Activated naive CD8-positive, alpha-beta T cell (primary cell): Measurements from ENCODE around the gene GBX1.

ENCODE experiments used
- H3K27ac Mint-ChIP-seq: one replicate; pipeline ENCODE4 v1.8.0; 2021; ENCODE audit warnings: mixed read lengths
- H3K27me3 Mint-ChIP-seq: one replicate; pipeline ENCODE4 v1.8.0; 2021; ENCODE audit warnings: mixed read lengths
- H3K36me3 Mint-ChIP-seq: one replicate; pipeline ENCODE4 v1.8.0; 2021; ENCODE audit warnings: mixed read lengths
- H3K4me1 Mint-ChIP-seq: one replicate; pipeline ENCODE4 v1.8.0; 2021; ENCODE audit warnings: low read depth, mixed read lengths
- H3K4me3 Mint-ChIP-seq: one replicate; pipeline ENCODE4 v1.8.0; 2021; ENCODE audit warnings: mild to moderate bottlenecking, mixed read lengths
- H3K9me3 Mint-ChIP-seq: one replicate; pipeline ENCODE4 v1.8.0; 2021; ENCODE audit warnings: low read depth, mixed read lengths

Gene GBX1

DNA sequence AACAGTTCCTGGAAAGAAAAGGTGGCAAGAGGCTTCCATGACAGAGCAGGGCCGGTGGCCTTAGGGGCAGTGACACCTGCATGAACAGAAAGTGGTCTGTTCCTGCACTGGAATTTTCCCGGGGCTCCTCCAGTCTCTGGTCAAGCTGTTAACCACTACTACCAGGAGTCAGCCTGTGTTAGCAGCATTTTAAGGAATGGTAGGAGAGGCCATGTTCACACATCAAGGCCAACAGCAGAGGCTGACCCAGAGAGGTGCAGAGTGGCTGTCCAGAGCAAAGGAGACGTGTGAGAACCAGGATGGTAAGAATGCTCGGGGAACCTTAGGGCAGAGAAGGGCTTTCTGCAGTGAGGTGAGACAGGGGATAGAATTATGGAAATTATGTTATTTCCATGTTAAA is 34.3 kb upstream of the GBX1 start:
- H3K36me3 Mint-ChIP-seq: no peaks in the 10 kb centered on the region
- no peak overlapping the region for H3K4me3 Mint-ChIP-seq

DNA sequence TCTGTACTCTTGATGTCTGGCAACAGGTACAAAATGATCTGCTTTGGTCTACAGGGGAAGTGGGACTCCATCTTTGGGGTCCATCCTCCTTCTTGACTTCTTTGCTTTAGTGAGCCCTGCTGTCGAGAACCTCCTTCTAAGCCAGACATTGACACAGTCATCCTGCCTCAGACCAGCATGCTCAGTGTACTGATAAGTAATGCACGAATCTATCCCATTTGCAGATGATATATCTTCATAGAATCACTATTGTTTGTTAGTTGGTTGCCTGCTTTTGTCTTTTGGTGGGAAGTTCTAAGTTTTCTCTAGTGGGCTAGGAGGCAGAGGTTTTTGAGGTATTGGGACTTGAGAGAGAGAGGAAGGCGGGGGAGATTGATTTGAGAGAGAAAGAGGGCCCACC is 33.9 kb upstream of the GBX1 start:
- H3K9me3 Mint-ChIP-seq: no peaks in the 10 kb centered on the region
- H3K4me3 Mint-ChIP-seq: no peak overlapping the region
- H3K27me3 Mint-ChIP-seq: no peaks in the 10 kb centered on the region
- peaks cover 3% of the 10 kb centered on the region for H3K4me1 Mint-ChIP-seq
- no peak overlapping the region for H3K27ac Mint-ChIP-seq
- no peaks in the 10 kb centered on the region for H3K36me3 Mint-ChIP-seq

More for the DNA sequence above, 34.3 kb upstream of the GBX1 start:
- no peaks in the 10 kb centered on the region for H3K9me3 Mint-ChIP-seq
- peaks cover 7% of the 10 kb centered on the region for H3K4me1 Mint-ChIP-seq
- no peaks in the 10 kb centered on the region for H3K27me3 Mint-ChIP-seq
- no peak overlapping the region for H3K27ac Mint-ChIP-seq

GRCh38 chr7:151198945-151199848 is 31.7 kb upstream of the GBX1 start:
- Mint-ChIP-seq H3K4me3 (no peak overlapping the region), H3K36me3 (no peaks in the 10 kb centered on the region)

GRCh38 chr7:151197932-151198331 is 30.4 kb upstream of the GBX1 start:
- no peak overlapping the region for H3K4me3 Mint-ChIP-seq
- H3K27me3 Mint-ChIP-seq: peaks cover 5% of the 10 kb centered on the region
- H3K9me3 Mint-ChIP-seq: no peaks in the 10 kb centered on the region
- peaks cover 6% of the 10 kb centered on the region for H3K4me1 Mint-ChIP-seq
- no peaks in the 10 kb centered on the region for H3K36me3 Mint-ChIP-seq
- no peak overlapping the region for H3K27ac Mint-ChIP-seq

More at GRCh38 chr7:151198945-151199848, 31.7 kb upstream of the GBX1 start:
- Mint-ChIP-seq H3K4me1 (peaks cover 2% of the 10 kb centered on the region), H3K27ac (no peak overlapping the region), H3K9me3 (no peaks in the 10 kb centered on the region), H3K27me3 (peaks cover 3% of the 10 kb centered on the region)

- H3K27me3 Mint-ChIP-seq: peaks cover 5% of the 10 kb centered on the region
- no peak overlapping the region for H3K4me3 Mint-ChIP-seq
- H3K27ac Mint-ChIP-seq: no peak overlapping the region
Observed at GRCh38 chr7:151195616-151196450, 28.3 kb upstream of the GBX1 start.

DNA sequence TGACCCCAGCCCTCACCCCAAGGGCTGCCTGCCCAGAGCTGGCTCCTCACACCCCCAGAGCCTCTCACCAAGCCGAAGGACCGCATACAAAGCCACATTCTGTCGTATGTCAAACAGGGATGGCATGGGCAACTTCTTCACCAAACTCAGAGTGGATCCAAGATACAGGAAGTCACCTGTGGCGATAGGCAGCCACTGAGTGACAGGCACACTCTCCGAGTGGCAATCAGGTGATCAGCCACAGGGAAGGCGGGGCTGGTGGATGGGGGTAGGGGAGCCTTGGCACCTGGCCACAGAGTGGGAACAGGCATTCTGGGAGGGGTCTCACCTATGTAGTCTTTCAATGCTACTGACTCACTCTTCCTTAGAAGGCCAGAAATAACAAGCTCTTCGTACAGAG is 26.7 kb upstream of the GBX1 start:
- peaks cover 6% of the 10 kb centered on the region for H3K4me1 Mint-ChIP-seq
- peaks cover 5% of the 10 kb centered on the region for H3K27me3 Mint-ChIP-seq
- H3K36me3 Mint-ChIP-seq: no peaks in the 10 kb centered on the region
- no peak overlapping the region for H3K27ac Mint-ChIP-seq
- H3K9me3 Mint-ChIP-seq: no peaks in the 10 kb centered on the region
- H3K4me3 Mint-ChIP-seq: no peak overlapping the region

More at GRCh38 chr7:151195616-151196450, 28.3 kb upstream of the GBX1 start:
- no peaks in the 10 kb centered on the region for H3K9me3 Mint-ChIP-seq
- no peaks in the 10 kb centered on the region for H3K36me3 Mint-ChIP-seq
- H3K4me1 Mint-ChIP-seq: peaks cover 6% of the 10 kb centered on the region

DNA sequence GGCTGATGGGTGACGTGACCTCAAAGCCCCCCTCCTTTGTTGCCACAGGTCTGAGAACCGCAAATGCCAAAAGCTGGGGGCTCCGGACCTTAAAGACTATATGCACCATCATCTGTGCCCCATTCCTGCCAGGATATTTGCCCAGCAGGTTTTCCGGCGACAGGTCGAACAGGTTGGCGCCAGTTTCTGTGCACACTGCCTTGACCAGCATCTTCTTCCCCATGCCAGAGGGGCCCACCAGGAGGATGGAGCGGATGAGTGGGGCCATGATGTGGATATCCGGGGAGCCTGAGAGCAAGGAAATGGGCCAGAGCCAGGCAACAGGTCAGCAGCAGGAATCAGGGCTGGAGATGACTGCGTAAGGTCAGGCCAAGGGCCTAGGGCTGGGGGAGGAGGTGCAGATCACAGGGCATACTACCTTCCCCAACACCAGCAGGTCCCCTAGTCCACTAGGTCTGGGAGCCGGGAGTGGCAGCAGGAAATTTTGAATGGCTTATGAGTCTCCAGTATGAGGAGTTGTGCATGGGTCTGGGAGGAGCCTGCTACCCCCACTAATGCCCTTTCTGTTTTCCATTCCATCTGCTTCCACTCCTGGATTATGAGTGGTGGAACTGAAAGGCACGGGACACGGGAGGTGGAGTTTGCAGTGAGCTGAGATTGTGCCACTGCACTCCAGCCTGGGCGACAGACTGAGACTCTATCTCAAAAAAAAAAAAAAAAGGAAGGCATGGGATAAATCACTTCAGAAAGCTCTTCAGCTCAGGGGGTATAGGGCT is 25.9 kb upstream of the GBX1 start:
- Mint-ChIP-seq H3K4me1 (peaks cover 6% of the 10 kb centered on the region), H3K4me3 (no peak overlapping the region), H3K27ac (no peak overlapping the region), H3K9me3 (no peaks in the 10 kb centered on the region), H3K27me3 (peaks cover 5% of the 10 kb centered on the region), H3K36me3 (no peaks in the 10 kb centered on the region)

- Mint-ChIP-seq H3K4me3 (no peak overlapping the region), H3K27me3 (peaks cover 5% of the 10 kb centered on the region), H3K4me1 (peaks cover 6% of the 10 kb centered on the region), H3K9me3 (no peaks in the 10 kb centered on the region), H3K27ac (no peak overlapping the region), H3K36me3 (no peaks in the 10 kb centered on the region)
Observed at GRCh38 chr7:151192002-151192539, 24.6 kb upstream of the GBX1 start.

GRCh38 chr7:151191544-151191943 is 24.1 kb upstream of the GBX1 start:
- no peaks in the 10 kb centered on the region for H3K36me3 Mint-ChIP-seq
- peaks cover 6% of the 10 kb centered on the region for H3K4me1 Mint-ChIP-seq
- H3K27ac Mint-ChIP-seq: no peak overlapping the region
- H3K27me3 Mint-ChIP-seq: peaks cover 5% of the 10 kb centered on the region
- H3K4me3 Mint-ChIP-seq: no peak overlapping the region
- H3K9me3 Mint-ChIP-seq: no peaks in the 10 kb centered on the region

GRCh38 chr7:151189038-151189437 is 21.5 kb upstream of the GBX1 start:
- H3K27ac Mint-ChIP-seq: no peak overlapping the region

DNA sequence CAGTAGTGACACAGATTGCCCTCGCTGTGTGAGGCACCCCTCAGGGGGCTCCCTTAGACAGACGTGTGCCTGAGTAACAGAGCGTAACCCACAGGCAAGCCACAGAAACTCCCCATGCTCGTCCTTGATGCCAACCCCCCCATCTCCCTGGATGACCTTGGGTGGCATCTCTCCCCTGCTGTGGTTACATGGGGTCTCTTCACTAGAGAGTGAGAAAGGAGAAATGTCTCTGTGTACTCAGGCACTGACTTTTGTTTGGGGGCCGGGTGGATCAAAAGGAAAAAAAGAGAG is 20.7 kb upstream of the GBX1 start:
- no peaks in the 10 kb centered on the region for H3K9me3 Mint-ChIP-seq
- H3K4me3 Mint-ChIP-seq: no peak overlapping the region
- no peaks in the 10 kb centered on the region for H3K36me3 Mint-ChIP-seq
- H3K27me3 Mint-ChIP-seq: no peaks in the 10 kb centered on the region
- H3K4me1 Mint-ChIP-seq: no peaks in the 10 kb centered on the region
- no peak overlapping the region for H3K27ac Mint-ChIP-seq

More at GRCh38 chr7:151189038-151189437, 21.5 kb upstream of the GBX1 start:
- Mint-ChIP-seq H3K9me3 (no peaks in the 10 kb centered on the region), H3K4me3 (no peak overlapping the region), H3K4me1 (peaks cover 2% of the 10 kb centered on the region), H3K36me3 (no peaks in the 10 kb centered on the region), H3K27me3 (no peaks in the 10 kb centered on the region)

DNA sequence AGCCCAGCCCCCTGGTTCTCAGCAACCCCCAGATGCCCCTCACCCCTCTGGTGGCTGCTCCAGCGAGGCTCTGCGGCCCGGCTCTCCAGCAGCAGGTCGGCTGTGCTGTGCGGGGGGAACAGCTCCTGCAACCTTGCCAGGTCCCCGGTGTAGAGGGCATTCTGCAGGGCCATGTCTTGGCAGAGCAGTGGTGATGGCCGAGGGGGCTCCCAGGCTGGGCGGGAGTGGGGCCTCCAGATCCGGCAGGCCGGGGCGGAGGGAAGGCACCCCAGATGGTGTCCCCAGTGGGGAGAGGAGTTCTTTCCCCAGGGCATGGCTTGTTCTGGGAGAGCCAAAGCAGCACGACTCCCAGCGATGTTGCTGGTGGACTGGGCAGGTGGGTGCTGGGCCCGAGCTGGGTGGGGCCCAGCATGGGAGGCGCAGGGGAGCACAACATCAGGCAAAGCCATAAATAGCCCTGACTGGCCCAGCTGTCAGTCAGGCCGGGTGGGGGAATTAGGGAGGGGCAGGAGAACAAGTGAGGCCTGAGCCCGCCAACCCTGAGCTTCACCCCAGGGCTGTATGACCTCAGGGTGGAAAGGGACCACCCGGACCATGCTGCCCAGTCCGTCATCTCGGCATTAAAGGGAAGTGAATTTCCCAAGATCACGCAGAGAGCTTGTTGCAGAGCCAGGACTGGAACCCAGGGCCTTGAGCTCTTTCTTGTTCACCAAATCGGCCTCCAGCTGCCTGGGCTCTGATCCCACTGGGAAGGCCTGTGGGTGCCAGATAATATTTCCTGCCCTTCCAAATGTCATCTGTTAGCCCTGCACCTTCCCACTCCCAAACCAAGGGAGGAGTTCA is 20.1 kb upstream of the GBX1 start:
- Mint-ChIP-seq H3K4me1 (no peaks in the 10 kb centered on the region), H3K27me3 (no peaks in the 10 kb centered on the region), H3K27ac (no peak overlapping the region), H3K36me3 (no peaks in the 10 kb centered on the region), H3K9me3 (no peaks in the 10 kb centered on the region), H3K4me3 (no peak overlapping the region)

- no peaks in the 10 kb centered on the region for H3K27me3 Mint-ChIP-seq
- H3K9me3 Mint-ChIP-seq: no peaks in the 10 kb centered on the region
- no peak within 1 kb of the TSS for H3K27ac Mint-ChIP-seq
- H3K36me3 Mint-ChIP-seq: no peaks in the 10 kb centered on the region
- H3K4me1 Mint-ChIP-seq: no peaks in the 10 kb centered on the region
- H3K4me3 Mint-ChIP-seq: no peak within 1 kb of the TSS
Observed at GRCh38 chr7:151186640-151187408, 19.3 kb upstream of the GBX1 start, which contains the start of gene ASB10. Gene ASB10 (minus strand): TSS chr7:151187250. CDS start chr7:151187130, 120 bp downstream.
